T-helper 2 cell treated with Interferon-gamma antibody and Interleukin-4, amounts not matched to agents 5 μg/mL and 100 μg/mL, for 36 hours (primary cell): Measurements from ENCODE around the gene ZNF784.

Experiments used
- DNase-seq: peaks from one replicate; pipeline ENCODE4 v3.0.0; 2021; ENCODE audit warnings: low spot score
- H3K27ac Mint-ChIP-seq: one replicate; pipeline ENCODE4 v1.8.0; 2021; ENCODE audit warnings: mild to moderate bottlenecking, mixed read lengths
- H3K27me3 Mint-ChIP-seq: one replicate; pipeline ENCODE4 v1.8.0; 2021; ENCODE audit warnings: low read depth, mixed read lengths
- H3K36me3 Mint-ChIP-seq: one replicate; pipeline ENCODE4 v1.8.0; 2021; ENCODE audit warnings: low read depth, mixed read lengths
- H3K4me1 Mint-ChIP-seq: one replicate; pipeline ENCODE4 v1.8.0; 2021; ENCODE audit warnings: low read depth, mixed read lengths
- H3K4me3 Mint-ChIP-seq: one replicate; pipeline ENCODE4 v1.8.0; 2022; ENCODE audit warnings: mild to moderate bottlenecking, moderate library complexity, mixed read lengths
- H3K9me3 Mint-ChIP-seq: one replicate; pipeline ENCODE4 v1.8.0; 2021; ENCODE audit warnings: mixed read lengths

The ZNF784 gene

GRCh38 chr19:55624109-55625003 lies at the start of gene ZNF784:
TSS of gene ZNF784 (minus strand) at chr19:55624566. CDS start at chr19:55624561, 5 bp downstream.
- H3K4me1 Mint-ChIP-seq: peaks cover 33% of the 10 kb centered on the region

GRCh38 chr19:55673889-55674288 lies 49.5 kb upstream of the ZNF784 start:
- H3K27me3 Mint-ChIP-seq: no peaks in the 10 kb centered on the region
- no peak for DNase-seq
- H3K9me3 Mint-ChIP-seq: no peaks in the 10 kb centered on the region
- H3K36me3 Mint-ChIP-seq: peaks cover 49% of the 10 kb centered on the region
- peaks cover 21% of the 10 kb centered on the region for H3K4me1 Mint-ChIP-seq
- no peak overlapping the region for H3K4me3 Mint-ChIP-seq
- H3K27ac Mint-ChIP-seq: peak overlapping the region; percentile 71

More at GRCh38 chr19:55624109-55625003, at the start of gene ZNF784:
- H3K27ac Mint-ChIP-seq: peak within 1 kb of the TSS; percentile 99
- peaks cover 3% of the 10 kb centered on the region for H3K9me3 Mint-ChIP-seq
- DNase-seq: peak; percentile 91
- peaks cover 9% of the 10 kb centered on the region for H3K27me3 Mint-ChIP-seq
- H3K36me3 Mint-ChIP-seq: peaks cover 9% of the 10 kb centered on the region
- H3K4me3 Mint-ChIP-seq: peak within 1 kb of the TSS; percentile 93

GRCh38 chr19:55673465-55673864 lies 49.1 kb upstream of the ZNF784 start:
- no peak for DNase-seq
- Mint-ChIP-seq H3K27ac (peak overlapping the region; percentile 69), H3K9me3 (no peaks in the 10 kb centered on the region), H3K4me1 (peaks cover 20% of the 10 kb centered on the region), H3K36me3 (peaks cover 49% of the 10 kb centered on the region), H3K4me3 (no peak overlapping the region), H3K27me3 (no peaks in the 10 kb centered on the region)

- no peak for DNase-seq
- H3K9me3 Mint-ChIP-seq: no peaks in the 10 kb centered on the region
- H3K27me3 Mint-ChIP-seq: no peaks in the 10 kb centered on the region
- H3K27ac Mint-ChIP-seq: no peak overlapping the region
- H3K4me3 Mint-ChIP-seq: no peak overlapping the region
- H3K36me3 Mint-ChIP-seq: peaks cover 50% of the 10 kb centered on the region
- H3K4me1 Mint-ChIP-seq: peaks cover 15% of the 10 kb centered on the region
Observed at GRCh38 chr19:55672418-55672817, 48.1 kb upstream of the ZNF784 start.

- no peaks in the 10 kb centered on the region for H3K9me3 Mint-ChIP-seq
- H3K4me3 Mint-ChIP-seq: no peak overlapping the region
- no peak for DNase-seq
- peaks cover 59% of the 10 kb centered on the region for H3K36me3 Mint-ChIP-seq
- H3K4me1 Mint-ChIP-seq: peaks cover 6% of the 10 kb centered on the region
- H3K27ac Mint-ChIP-seq: peak overlapping the region; percentile 9
- H3K27me3 Mint-ChIP-seq: no peaks in the 10 kb centered on the region
Observed at GRCh38 chr19:55671054-55671378, 46.6 kb upstream of the ZNF784 start.

- H3K9me3 Mint-ChIP-seq: no peaks in the 10 kb centered on the region
- no peak overlapping the region for H3K4me3 Mint-ChIP-seq
- DNase-seq: no peak
Observed at GRCh38 chr19:55670280-55671053, 46.1 kb upstream of the ZNF784 start.

GRCh38 chr19:55669418-55670279 lies 45.3 kb upstream of the ZNF784 start:
- peaks cover 5% of the 10 kb centered on the region for H3K4me1 Mint-ChIP-seq
- no peaks in the 10 kb centered on the region for H3K27me3 Mint-ChIP-seq
- H3K27ac Mint-ChIP-seq: no peak overlapping the region
- peaks cover 61% of the 10 kb centered on the region for H3K36me3 Mint-ChIP-seq
- H3K9me3 Mint-ChIP-seq: no peaks in the 10 kb centered on the region
- DNase-seq: no peak
- no peak overlapping the region for H3K4me3 Mint-ChIP-seq

More at GRCh38 chr19:55670280-55671053, 46.1 kb upstream of the ZNF784 start:
- H3K4me1 Mint-ChIP-seq: peaks cover 5% of the 10 kb centered on the region
- H3K36me3 Mint-ChIP-seq: peaks cover 60% of the 10 kb centered on the region
- no peaks in the 10 kb centered on the region for H3K27me3 Mint-ChIP-seq
- H3K27ac Mint-ChIP-seq: no peak overlapping the region

- Mint-ChIP-seq H3K4me3 (no peak overlapping the region), H3K4me1 (peaks cover 5% of the 10 kb centered on the region), H3K9me3 (no peaks in the 10 kb centered on the region), H3K27ac (no peak overlapping the region), H3K36me3 (peaks cover 65% of the 10 kb centered on the region), H3K27me3 (no peaks in the 10 kb centered on the region)
- no peak for DNase-seq
Observed at GRCh38 chr19:55668603-55669348, 44.4 kb upstream of the ZNF784 start.

GRCh38 chr19:55667958-55668357 lies 43.6 kb upstream of the ZNF784 start:
- H3K27ac Mint-ChIP-seq: no peak overlapping the region
- H3K4me3 Mint-ChIP-seq: no peak overlapping the region
- H3K9me3 Mint-ChIP-seq: no peaks in the 10 kb centered on the region
- H3K27me3 Mint-ChIP-seq: no peaks in the 10 kb centered on the region
- peaks cover 65% of the 10 kb centered on the region for H3K36me3 Mint-ChIP-seq
- no peaks in the 10 kb centered on the region for H3K4me1 Mint-ChIP-seq
- no peak for DNase-seq

- Mint-ChIP-seq H3K36me3 (peaks cover 69% of the 10 kb centered on the region), H3K4me3 (no peak overlapping the region), H3K4me1 (no peaks in the 10 kb centered on the region), H3K27ac (no peak overlapping the region), H3K9me3 (no peaks in the 10 kb centered on the region), H3K27me3 (no peaks in the 10 kb centered on the region)
- DNase-seq: no peak
Observed at GRCh38 chr19:55667511-55667910, 43.1 kb upstream of the ZNF784 start.

GRCh38 chr19:55667006-55667381 lies 42.6 kb upstream of the ZNF784 start:
- no peak overlapping the region for H3K4me3 Mint-ChIP-seq
- no peaks in the 10 kb centered on the region for H3K27me3 Mint-ChIP-seq
- H3K9me3 Mint-ChIP-seq: no peaks in the 10 kb centered on the region
- H3K27ac Mint-ChIP-seq: no peak overlapping the region
- H3K4me1 Mint-ChIP-seq: no peaks in the 10 kb centered on the region
- H3K36me3 Mint-ChIP-seq: peaks cover 68% of the 10 kb centered on the region
- no peak for DNase-seq

- Mint-ChIP-seq H3K27me3 (no peaks in the 10 kb centered on the region), H3K4me3 (no peak overlapping the region), H3K9me3 (no peaks in the 10 kb centered on the region), H3K36me3 (peaks cover 71% of the 10 kb centered on the region), H3K4me1 (no peaks in the 10 kb centered on the region), H3K27ac (no peak overlapping the region)
- no peak for DNase-seq
Observed at GRCh38 chr19:55666343-55667005, 42.1 kb upstream of the ZNF784 start.
